ENCODE measurements around the gene MOCOS.
"Not testable (repeated sequence)": the region's sequence is repeated elsewhere in the genome, so short reads cannot be mapped to it uniquely, and the experiment has no call there.

MOCOS gene

DNA sequence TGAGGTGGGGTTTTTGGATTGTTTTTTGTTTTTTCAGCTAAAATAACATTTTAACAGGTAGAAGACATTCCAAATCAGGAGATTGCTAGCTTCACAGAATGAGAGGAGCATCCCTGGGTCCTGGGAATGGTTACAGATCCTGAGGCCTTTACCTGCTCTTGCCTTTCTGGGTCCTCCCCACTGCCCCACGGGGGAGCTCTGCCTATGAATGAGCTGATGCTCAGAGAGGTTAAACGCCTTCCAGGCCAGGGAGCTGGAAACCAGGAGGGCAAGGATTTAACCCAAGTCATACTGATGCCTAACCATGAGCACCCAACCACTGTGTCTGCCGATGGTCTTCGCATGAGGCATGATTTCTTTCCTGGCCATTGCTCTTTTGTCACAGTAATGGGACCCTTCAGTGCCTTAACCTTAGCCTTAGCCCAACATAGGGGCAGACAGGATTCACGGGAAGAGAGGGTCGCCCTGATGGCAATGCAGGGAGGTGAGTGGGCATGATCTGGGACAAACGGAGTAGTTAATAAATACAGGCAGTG is 16.1 kb downstream of the MOCOS start:
- DNase-seq: no peak

DNA sequence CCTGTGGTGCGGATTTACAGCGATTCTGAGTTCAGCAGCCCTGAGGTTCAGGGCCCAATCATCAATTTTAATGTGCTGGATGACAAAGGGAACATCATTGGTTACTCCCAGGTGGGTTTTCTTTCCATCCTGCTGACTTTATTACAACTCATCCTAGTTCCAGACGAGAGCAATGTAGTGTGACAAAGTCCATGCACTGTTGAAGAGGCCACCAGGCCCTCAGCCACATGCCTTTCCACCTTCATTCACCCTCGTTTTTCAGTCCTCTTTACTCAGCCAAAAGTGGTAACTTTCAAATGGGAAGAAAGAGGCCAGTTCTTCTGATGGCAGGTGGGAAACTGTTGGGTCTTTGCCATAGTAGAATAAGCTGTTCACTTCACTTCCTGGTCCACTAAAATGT is 17.9 kb downstream of the MOCOS start:
- DNase-seq: no peak

GRCh38 chr18:36207303-36207702 is 20.0 kb downstream of the MOCOS start:
- DNase-seq: no peak

- not testable (repeated sequence) for DNase-seq
Measured at GRCh38 chr18:36207969-36208368, 20.7 kb downstream of the MOCOS start.

GRCh38 chr18:36211612-36212065 is 24.3 kb downstream of the MOCOS start:
- DNase-seq: no peak

GRCh38 chr18:36212301-36213171 is 25.2 kb downstream of the MOCOS start:
- no peak for DNase-seq

DNA sequence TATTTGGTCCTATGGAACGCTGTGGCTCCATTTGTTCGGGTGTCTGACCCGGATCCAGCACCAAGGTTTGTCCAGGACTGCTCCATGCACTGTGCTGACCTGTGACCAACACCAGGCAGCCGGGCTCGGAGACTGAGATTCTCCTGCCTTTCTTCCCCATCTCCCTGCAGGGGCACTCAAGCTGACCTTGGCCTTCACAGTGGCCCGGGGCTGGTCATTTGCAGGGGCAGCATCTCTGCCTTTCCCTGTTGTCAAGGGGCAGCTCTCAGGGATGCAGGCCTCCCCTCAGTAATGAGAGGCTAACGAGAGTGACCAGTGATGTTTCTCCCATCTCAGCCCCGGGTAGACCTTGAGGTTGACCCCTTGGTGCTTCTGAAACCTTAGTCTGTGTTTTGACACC is 27.5 kb downstream of the MOCOS start:
- no peak for DNase-seq

- DNase-seq: no peak
Measured at GRCh38 chr18:36215577-36215976, 28.3 kb downstream of the MOCOS start.

- no peak for DNase-seq
Measured at GRCh38 chr18:36217348-36217747, 30.1 kb downstream of the MOCOS start.

DNA sequence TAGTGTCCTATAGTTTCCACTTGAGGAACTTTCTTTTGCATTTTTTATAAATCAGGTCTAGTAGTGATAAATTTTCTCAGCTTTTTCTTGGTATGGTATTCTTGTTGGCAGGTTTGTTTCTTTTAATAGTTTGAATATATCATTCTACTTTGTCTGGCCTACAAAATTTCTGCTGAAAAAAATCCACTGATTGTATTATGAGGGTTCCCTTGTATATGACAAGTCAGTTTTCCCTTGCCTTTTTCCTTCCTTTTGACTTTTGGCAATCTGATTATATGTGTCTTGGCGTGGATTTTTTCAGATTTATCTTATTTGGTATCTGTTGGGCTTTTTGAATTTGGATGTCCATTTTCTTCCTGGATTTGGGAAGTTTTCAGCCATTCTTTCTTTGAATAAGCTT is 41.9 kb downstream of the MOCOS start:
- no peak for DNase-seq

DNA sequence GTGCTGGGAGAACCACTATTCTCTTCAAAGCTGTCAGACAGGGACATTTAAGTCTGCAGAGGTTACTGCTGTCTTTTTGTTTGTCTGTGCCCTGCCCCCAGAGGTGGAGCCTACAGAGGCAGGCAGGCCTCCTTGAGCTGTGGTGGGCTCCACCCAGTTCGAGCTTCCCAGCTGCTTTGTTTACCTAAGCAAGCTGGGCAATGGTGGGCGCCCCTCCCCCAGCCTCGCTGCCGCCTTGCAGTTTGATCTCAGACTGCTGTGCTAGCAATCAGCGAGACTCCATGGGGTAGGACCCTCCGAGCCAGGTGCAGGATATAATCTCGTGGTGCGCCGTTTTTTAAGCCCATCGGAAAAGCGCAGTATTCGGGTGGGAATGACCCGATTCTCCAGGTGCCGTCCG is 53.2 kb downstream of the MOCOS start:
- not testable (repeated sequence) for DNase-seq

DNA sequence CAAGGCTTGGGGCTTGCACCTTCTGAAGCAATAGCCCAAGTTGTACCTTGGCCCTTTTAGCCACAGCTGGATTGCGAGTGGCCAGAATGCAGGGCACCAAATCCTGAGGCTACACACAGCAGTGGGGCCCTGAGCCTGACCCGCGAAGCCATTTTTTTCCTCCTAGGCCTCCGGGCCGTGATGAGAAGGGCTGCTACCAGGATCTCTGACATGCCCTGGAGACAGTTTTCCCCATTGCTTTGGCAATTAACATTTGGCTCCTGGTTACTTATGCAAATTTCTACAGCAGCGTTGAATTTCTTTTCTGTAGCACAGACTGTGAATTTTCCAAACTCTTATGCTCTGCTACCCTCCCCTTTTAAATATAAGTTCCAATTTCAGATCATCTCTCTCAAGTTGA is 54.5 kb downstream of the MOCOS start:
- no peak for DNase-seq

DNA sequence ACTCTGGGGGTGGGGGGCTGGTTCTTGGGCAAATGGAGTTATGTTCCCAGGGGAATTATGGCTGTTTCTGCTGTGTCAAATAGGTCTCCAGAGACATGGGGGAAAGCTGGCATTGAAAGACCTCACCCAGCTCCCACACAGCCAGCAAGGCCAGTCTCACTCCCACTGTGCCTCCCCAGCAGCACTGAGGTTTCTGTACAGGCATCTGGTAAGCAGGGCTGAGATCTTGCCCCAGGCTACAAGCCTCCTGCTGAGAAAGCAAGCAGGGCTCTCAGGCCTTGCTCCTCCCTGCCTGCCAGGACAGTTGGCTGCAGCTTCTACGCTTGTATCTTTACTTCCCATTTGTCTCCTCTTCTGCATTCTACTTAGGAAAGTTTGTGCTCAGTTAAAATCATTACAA is 59.7 kb downstream of the MOCOS start:
- no peak for DNase-seq

DNA sequence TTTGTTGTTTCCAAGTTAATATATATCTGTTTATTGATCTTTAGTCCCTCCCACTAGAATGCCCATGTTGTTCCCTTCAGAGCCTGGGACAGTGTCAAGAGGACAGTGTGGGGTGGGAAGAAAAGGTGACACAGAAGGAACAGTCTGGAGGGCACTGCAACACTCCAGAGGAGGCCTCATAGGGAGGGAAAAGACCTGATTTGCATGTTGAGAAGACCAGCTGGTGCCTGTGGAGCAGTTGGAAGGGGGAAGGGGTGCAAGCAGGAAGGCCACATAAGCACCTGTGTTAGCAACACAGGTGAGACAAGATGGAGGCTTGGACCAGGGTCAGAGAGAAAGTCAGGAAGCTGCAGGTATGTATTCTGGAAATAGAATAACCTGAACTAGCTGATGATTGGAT is 62.1 kb downstream of the MOCOS start:
- DNase-seq: no peak

GRCh38 chr18:36250827-36251226 is 63.5 kb downstream of the MOCOS start:
- DNase-seq: no peak

- no peak for DNase-seq
Measured at GRCh38 chr18:36255072-36255698, 67.9 kb downstream of the MOCOS start.

- DNase-seq: no peak
Measured at GRCh38 chr18:36256094-36256493, 68.8 kb downstream of the MOCOS start.

DNA sequence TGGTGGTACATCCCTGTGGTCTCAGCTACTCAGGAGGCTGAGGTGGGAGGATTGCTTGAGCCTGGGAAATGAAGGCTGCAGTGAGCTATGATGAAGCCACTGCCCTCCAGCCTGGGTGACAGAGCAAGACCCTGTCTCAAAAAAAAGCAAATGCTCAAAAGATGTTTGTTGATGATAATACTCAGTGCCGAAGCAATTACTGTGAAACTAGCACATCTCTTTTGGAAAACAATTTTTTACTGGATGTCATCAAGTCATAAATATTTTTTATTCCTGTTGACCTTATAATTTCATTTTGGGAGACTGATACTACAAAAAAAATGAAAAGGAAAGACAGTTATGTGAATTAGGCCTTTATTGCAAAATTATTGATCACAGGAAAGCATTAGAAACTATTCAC is 75.7 kb downstream of the MOCOS start:
- DNase-seq: no peak

GRCh38 chr18:36264283-36264682 is 77.0 kb downstream of the MOCOS start:
- no peak for DNase-seq

- no peak for DNase-seq
Measured at GRCh38 chr18:36265015-36265414, 77.7 kb downstream of the MOCOS start.

DNA sequence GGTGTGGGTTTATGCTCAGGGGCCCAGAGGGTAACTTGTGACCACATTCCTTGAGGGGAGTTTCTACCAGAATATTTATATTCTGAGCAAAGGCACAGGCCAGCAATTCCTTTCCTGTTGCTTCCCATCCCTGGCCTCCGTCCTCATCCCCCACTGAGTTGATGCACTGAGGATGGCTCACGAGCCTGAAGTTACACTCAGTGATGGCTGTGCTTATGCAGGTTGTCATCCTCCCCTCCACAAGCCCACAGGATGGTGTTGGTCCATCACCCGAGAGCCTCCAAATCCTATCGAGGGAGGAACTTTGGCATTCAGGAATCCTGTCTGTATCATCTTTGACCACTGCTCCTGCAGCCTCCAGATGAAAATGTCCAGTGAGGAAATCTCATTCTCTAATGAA is 81.9 kb downstream of the MOCOS start:
- no peak for DNase-seq

- DNase-seq: no peak
Measured at GRCh38 chr18:36271153-36271552, 83.9 kb downstream of the MOCOS start.

DNA sequence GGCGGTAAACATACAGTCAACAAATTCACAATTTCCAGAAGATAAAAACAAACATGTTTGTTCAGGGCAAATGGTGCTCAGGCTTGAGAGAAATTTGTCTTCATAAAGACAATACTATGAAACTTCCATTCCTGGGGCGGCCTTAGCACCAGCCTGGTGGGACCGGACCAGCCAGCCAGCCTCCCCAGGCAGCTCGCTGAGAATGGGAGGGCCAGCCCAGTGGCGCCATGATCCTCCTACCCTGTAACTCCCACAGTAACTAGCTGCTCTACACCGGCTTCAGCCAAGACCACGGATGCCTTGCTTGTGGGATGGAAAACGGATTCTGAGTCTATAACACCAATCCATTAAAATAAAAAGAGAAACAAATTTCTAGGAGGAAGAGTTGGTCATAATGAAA is 86.0 kb downstream of the MOCOS start:
- no peak for DNase-seq

GRCh38 chr18:36274083-36274715 is 86.9 kb downstream of the MOCOS start:
- no peak for DNase-seq

Data from SHP77 treated with DMSO at 0.1 percent for 48 hours (cell line).